ENCODE data around the gene KLHL6. TPM values are rescaled to one million over a fixed set of nuclear protein-coding genes. Genes with fewer than 3 reads are reported as not detected.

The KLHL6 gene
- total and polyA plus RNA-seq, 10 of the 15 experiments (the other 5 are each of a cell fraction or from before 2014, with no cell fraction given) = 4.0 to 91.8 (median 24.4) TPM

GRCh38 chr3:183540501-183541234 lies 14.8 kb downstream of the KLHL6 start (continued):
- TF ChIP-seq HSF1 (IDR thresholded peaks at IDR 0.05; ENCODE audit: low read depth, low read length) = no peak
- peak; percentile 76; the same call in 1 of the 2 replicates for TF ChIP-seq MTA2 (IDR thresholded peaks at IDR 0.05; ENCODE audit: low read depth)
- TF ChIP-seq EGR1 (IDR thresholded peaks at IDR 0.05; ENCODE audit: borderline replicate concordance in 1 of 2, low read depth in 2 of 2, low read length in 2 of 2) = no peak
- TF ChIP-seq ESRRA (IDR thresholded peaks at IDR 0.05; ENCODE audit: low read length) = no peak
- TF ChIP-seq FOS (IDR thresholded peaks at IDR 0.05; ENCODE audit: borderline replicate concordance, extremely low read depth, insufficient read length) = no peak
- TF ChIP-seq ZSCAN29 (IDR thresholded peaks at IDR 0.05) = no peak
- TF ChIP-seq MYB (IDR thresholded peaks at IDR 0.05; ENCODE audit: borderline replicate concordance, low read depth, low read length) = no peak
- no peak for TF ChIP-seq SIN3A (IDR thresholded peaks at IDR 0.05; ENCODE audit: low read depth, low read length)
- no peak for TF ChIP-seq RFX5 (IDR thresholded peaks at IDR 0.05; ENCODE audit: low read depth, low read length)
- TF ChIP-seq SRF (IDR thresholded peaks at IDR 0.05; ENCODE audit: low read depth in 2 of 2, low read length in 2 of 2) = peak in 1 of 2 experiments; percentile 46; a peak in 1 of 4 replicates
- TF ChIP-seq ZNF207 (IDR thresholded peaks at IDR 0.05; ENCODE audit: borderline replicate concordance) = no peak
- no peak for TF ChIP-seq SUZ12 (IDR thresholded peaks at IDR 0.05; ENCODE audit: unreplicated experiment)
- TF ChIP-seq YBX1 (IDR thresholded peaks at IDR 0.05) = no peak
- TF ChIP-seq ZBTB40 (IDR thresholded peaks at IDR 0.05; ENCODE audit: borderline replicate concordance) = no peak
- TF ChIP-seq IRF5 (IDR thresholded peaks at IDR 0.05; ENCODE audit: borderline replicate concordance) = peak; percentile 28; the same call in 1 of the 2 replicates
- peak; percentile 60 for TF ChIP-seq IRF4 (IDR thresholded peaks at IDR 0.05; ENCODE audit: low read depth, low read length)
- TF ChIP-seq ZNF217 (IDR thresholded peaks at IDR 0.05) = peak; percentile 57; the same call in 1 of the 2 replicates
- no peak for TF ChIP-seq PML (IDR thresholded peaks at IDR 0.05; ENCODE audit: low read length)
- no peak for TF ChIP-seq SREBF2 (IDR thresholded peaks at IDR 0.05; ENCODE audit: low read length)
- no peak for TF ChIP-seq SIX5 (IDR thresholded peaks at IDR 0.05; ENCODE audit: low read depth, low read length, severe bottlenecking)
- TF ChIP-seq SREBF1 (IDR thresholded peaks at IDR 0.05; ENCODE audit: low read length) = no peak
- 0 out of 2 replicates have a peak, but pooled peaks have one; percentile 15 for TF ChIP-seq BACH1 (IDR thresholded peaks at IDR 0.05; ENCODE audit: borderline replicate concordance)
- no peak for TF ChIP-seq FOXM1 (IDR thresholded peaks at IDR 0.05; ENCODE audit: low read depth, low read length)
- no peak for TF ChIP-seq GABPA (IDR thresholded peaks at IDR 0.05; ENCODE audit: low read depth)
- TF ChIP-seq CEBPB (IDR thresholded peaks at IDR 0.05; ENCODE audit: borderline replicate concordance in 1 of 2, low read depth in 2 of 2, low read length in 2 of 2) = no peak
